ENCODE results near the gene MRPS26.

The MRPS26 gene

DNA sequence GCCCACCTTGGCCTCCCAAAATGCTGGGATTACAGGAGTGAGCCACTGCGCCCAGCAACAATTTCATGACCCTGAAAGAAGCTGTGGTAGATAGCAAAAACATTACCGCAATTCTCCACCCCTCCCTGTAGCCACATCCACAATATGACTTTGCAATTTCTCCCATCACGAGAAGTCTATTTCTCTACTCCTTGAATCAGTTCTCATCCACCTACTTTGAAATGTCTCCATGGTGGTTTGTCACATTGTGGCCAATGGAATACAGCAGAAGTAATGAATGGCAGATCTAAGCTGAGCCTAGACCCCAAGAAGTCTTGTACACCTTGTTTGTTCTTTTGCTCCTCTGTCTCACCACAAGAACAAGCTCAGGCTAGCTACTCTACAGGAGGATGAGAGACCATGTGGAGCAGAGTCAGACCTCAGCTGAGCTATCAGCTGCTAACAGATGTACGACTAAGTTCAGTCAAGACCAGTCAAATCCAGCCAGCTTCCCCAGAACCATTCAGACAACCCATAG is 31.8 kb downstream of the MRPS26 start:
- DNase-seq = no peak

DNA sequence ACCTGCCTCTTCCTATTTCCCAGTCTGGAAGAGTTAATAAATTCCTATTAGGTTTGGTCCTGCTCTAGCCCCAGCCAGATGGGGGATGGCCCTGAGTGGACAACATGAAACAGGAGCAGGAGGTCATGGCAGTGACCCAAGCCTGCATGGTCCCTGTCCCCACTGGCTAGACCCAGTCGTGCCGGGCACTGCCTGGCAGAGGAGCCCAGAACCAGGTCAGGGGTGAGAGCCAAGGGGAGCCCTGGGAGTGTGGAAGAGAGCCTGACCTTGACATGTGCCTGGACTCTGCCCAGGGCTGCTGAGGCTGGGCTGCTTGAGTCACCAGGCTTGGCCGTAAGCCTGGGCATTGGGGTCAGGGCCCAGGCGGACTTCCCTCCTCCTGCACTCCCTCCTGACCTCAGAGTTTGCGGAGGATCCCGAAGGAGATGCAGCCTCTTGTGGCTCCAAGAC is 35.1 kb downstream of the MRPS26 start:
- no peak for DNase-seq

DNA sequence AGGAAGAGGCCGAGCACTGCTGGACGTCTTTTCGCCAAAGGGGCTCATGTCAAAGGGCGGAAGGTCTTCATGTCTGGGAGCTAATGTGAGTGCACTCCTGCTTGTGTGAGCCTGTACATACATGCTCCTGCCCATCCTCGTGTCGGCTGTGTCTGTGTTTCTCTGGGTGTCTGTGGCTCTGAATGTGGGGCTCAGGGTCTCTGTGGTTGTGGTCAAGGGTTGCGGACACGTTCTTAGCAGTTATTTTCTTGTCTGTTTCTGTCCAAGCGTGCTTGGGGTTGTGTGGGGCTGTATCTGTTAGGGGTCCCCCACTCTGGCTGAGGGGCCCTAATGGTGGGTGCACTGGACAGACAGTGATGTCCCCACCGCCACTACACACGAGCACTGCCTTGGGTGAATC is 35.8 kb downstream of the MRPS26 start:
- DNase-seq = no peak

DNA sequence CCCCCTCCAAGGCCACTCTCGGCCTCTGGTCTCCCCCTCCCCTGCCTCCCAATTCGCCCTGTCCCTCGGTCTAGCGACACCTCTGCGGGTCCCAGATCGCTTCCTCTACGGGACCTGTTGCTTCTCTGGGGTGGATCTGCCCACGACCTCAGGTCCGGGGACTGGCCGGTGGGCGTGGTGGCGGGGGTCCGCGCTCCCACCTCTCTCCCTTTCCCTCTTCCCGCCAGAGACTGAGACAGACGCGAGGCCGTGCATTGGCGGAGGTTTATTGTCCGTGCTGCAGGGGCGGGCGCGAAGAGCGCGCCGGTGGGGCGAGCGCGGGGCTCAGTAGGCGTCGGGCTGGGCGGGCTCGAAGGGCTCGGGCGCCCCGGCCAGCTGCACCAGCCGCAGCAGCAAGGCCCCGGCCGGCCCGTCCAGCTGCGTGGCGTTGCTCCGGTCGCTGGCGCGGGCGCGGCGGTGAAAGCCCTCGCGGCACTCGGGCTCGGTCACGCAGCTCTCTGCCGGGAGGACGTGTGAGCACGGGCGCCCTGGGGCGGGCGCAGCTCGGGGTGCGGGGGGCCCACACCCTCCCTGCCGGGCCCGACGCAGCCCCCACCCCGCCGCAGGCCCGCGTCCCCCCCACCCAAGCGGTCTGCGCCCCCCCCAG is 36.6 kb downstream of the MRPS26 start:
- DNase-seq = no peak

DNA sequence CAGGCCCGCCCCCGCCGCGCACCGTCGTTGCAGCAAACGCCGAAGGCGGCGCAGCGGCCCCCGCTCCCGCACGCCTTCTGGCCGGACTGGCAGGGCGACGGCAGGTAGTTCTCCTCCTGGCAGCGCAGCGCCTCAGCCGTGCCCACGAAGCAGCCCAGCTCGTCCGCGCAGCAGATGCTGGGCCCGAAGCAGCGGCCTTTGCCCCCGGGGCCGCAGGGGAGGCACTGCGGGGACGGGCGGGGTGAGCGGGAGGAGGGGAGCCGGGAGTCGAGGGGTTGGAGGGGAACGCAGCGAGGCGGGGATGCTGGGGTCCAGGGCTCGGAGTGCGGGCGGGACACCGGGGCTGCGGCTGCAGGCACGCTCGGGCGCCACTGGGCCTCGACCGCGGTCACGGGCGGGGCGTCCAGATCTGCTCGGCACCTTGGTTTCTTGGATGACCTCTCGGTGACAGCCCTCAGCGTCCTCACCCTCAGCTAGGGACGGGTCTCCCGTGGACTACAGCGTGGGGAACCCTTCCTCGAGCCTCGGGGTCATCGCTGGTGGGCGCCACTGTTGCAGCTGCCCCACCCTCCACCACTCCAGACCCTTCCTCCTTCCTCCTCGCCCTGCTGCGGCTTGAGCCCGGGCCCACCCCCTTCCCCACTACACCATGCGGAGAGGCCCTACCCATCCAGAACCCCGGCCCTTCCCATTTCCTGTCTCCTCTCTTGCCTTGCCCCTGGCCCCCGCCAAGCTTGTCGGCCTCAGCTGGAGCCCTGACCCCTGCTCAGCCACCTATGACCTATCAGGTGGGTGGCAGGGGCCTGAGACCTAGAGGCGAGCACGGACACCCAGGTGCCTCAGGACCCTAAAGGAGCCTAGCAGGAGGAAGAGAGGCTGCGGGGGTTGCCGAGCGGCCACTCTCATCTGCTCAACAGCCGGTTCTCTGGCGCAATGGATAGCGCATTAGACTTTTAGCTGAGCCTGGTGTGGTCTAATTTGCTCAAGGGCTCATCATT is 37.4 kb downstream of the MRPS26 start:
- DNase-seq = no peak

DNA sequence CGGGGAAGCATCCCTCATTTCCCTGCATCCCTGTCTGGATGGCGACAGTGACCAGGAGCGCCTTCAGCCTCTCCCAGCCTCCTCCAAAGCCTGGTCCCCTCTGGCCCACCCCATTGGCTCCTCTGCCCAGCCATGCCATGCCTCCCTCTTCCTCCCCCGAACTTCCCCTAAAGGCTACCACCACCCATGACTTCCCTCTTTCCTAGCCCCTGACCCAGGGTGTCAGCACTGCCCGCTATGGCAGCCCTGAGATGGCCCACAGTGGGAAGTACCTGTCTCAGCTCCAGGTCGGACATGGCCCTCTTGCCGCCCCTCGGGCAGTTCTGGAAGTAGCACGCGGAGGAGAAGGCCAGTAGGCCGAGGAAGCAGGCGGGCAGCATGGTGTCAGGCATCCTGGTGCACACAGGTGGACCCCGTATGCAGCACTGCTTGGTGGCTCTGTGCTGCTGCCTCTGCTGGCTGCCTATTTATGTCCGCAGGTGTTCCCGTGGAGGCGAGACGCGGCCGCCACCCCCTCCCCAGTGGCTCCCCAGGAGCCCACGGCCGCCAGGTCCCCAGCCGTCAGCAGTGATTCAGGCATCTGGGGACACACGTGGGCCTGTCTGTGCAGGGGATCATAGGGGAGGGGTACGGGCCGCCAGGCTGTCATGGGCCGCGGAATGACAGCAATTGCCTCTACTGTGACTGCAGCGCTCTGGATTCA is 38.6 kb downstream of the MRPS26 start, which contains the start of gene AVP:
AVP (minus strand) TSS at position 442 of the 703 bp plus-strand sequence; CDS start at position 392, 50 bp downstream.
- DNase-seq = no peak

DNA sequence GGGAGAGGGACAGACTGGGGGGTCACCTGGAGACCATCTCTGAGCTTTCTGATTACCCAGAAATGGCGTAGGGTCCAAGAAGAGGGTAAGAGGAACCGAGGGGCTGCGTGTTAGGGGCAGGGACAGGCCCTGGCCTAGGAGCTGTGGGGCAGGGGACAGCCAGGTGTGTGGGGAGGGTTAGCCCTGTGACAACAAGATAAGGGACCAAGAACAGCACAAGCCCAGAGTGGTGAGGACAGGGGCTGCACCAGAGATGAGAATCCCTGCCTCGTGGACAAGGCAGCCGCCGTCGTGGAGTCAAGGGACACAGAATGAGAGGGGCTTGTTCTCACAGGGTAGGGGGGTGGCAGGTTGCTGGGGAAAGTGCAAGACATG is 39.1 kb downstream of the MRPS26 start:
- no peak for DNase-seq

DNA sequence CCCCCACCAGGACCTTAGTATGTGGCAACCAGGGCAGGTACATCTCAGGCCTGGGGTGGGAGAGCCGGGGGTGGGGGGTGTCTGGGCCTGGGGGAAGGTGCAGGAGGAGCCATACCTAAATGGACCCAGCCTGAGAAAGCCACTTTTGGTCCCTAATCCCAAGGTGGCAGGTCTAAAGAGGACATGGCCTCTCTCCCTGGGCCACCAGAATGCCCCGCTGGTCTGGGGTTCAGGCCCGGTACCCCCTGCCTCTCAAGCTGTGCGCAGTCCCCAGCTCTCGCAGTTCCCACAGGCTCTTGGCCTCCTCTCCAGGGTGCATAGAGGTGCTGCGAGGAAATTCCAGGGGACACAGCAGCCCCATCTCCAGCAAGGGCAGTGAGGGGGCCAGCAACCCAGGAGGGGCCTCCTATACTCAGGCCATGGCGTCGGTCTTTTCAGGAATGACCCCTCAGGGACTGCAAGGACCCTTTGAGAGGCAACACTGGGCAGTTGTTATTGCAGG is 39.8 kb downstream of the MRPS26 start:
- DNase-seq = no peak

DNA sequence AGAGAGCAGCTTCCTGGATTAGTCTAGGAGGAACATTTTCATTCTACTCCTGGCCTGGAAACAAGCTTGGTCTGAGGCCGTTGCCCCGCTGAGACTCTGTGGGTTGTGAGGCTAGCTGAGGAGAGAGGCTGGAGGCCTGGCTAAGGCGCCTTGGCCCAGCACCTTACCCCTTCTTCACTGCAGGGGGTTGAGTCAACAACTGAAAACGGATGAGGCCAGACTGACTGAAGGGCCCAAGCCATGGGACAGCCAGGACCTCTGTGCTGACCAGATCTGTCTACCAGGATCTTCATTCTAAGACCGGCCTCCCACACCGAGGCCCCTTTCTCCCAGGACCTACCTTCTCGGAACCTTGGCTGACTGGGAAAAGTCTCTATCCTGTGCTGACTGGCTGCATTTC is 42.2 kb downstream of the MRPS26 start:
- DNase-seq = no peak

DNA sequence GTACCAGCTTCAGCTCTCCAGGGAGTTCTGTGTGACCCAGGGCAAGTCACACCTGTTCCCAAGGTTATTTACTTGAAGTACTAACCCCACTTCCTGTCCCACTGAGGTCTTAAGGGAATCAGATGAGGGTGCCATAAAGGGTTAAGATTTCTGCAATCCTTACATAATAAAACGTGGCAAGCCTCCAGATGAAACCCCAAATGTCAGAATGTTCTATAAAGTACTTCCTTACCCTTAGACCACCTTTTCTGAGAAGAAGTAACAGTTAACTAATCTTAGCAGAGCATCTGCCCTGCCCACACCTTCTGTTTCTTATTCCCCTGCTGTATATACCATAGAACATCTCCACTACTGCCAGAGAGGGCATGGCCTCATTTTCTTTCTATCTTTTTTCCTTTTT is 44.7 kb downstream of the MRPS26 start:
- no peak for DNase-seq

DNA sequence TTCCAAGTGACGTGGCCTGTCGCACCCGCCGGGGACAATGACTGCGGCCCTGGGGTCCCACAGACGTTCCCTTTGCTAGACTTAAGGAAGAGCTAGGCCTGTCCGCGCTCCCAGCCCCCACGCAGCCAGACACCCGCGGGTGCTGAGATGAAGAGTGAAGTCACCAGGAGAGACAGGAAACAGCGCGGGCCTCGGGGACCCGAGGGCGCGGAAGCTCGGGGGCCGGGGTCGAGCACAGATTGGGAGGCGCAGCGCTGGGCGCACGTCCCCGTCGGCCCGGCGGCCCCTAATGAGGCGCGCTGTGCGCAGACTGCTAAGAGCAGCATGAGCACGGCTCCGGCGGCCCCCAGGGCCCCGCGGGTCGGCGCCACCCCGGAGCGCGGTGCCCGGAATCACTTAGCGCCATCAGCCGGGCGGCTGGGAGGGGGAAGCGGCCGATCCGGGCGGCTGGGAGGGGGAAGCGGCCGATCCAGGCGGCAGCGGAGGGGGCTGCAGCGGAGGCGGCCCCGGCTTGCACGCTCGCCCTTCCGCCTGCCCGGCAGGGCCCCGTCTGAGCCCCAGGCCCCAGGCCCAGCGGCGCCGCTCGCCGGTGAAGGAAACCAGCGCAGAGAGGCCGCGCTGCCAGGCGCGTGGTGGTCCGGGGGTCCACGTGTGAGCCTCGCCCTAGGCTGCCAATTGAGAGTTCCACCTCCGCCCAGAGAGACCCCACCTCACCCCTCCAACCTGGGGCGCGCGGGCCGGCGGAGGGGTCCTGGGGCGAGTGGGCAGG is 46.9 kb downstream of the MRPS26 start:
- DNase-seq = peak; percentile 22 to 34

DNA sequence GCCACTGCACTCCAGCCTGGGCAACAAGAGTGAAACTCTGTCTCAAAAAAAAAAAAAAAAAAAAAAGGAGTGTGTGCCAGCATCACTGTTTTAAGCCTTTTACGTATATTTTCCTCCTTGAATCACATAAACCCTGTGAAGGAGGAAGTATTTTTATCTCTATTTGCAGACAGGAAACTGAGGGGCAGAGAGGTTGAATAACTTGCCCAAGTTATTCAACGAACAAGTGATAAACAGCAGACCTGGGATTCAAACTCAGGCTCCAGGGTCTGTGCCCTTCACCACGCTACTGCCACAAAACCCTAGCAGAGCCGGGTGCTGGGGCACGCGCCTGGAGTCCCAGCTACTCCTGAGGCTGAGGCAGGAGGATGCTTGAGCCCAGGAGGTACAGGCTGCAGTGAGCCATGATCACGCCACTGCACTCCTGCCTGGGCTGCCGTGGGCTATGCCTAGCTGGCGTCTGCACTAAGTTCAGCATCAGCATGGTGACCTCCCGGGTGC is 48.1 kb downstream of the MRPS26 start:
- DNase-seq = peak; percentile 26

DNA sequence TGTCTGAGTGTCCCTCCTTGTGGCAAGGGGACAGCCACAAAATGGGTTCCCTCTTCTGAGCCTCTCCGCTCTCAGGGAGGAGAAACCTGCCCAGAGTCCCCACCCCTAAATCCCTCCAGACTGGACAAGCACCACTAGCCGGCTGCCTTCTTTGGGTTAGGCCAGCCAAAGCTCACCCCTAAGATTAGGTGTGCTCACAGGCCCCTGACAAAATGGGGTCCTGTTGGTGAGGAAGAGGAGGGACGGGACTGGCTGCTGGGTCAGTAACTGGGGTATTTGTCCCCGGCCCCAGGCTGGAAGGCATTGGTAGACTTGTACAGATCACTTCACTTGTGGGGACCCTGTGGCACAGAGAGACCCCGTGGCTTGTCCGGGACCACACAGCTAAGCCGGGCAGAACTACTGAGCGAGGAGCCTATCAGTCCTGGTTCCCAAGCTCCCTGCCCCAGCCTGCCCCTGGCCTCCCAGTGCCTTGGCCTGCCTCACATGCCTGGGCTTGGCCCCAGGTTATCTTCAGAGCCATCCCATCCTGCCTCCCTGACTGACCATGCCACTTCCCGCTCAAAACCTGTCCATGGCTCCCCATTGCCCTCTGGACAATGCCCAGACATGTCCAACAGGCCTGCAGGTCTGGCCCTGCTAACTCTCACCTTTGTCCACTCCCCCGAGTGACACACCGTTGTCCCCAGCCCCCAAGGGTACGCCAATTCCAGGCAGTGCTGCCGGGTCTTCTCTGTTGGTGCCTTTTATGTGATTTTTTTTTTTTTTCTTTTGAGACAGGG is 49.2 kb downstream of the MRPS26 start:
- no peak for DNase-seq

Measured in CD4-positive, alpha-beta T cell treated with Interferon alpha-2 for 1 hour (primary cell).